Stomach (tissue), 9 donors: ENCODE data around the gene TRIM69. TPM values are rescaled to one million over a fixed set of nuclear protein-coding genes. Genes with fewer than 3 reads are reported as not detected.
"Not testable (repeated sequence)": the region's sequence is repeated elsewhere in the genome, so short reads cannot be mapped to it uniquely, and the experiment has no call there.

Source experiments
- DNase-seq, 2 donors: peaks; one replicate each; pipeline versions ENCODE4 v3.0.0 to v3.0.0-alpha.2; 2013 to 2019
- H3K27ac ChIP-seq, 5 donors: fragments of 200-600 bp in 4 of 5; sonication (generic) in 4 of 5; one replicate each; pipeline ENCODE4 v1.5.1; 2013 to 2019; ENCODE audit warnings: mild to moderate bottlenecking in 1 of 5, moderate library complexity in 1 of 5
- H3K27me3 ChIP-seq, 3 donors: fragments of 200-600 bp; sonication (generic); one replicate each; pipeline ENCODE4 v1.5.1; 2017 to 2019; ENCODE audit warnings: mixed run types in 1 of 3
- H3K36me3 ChIP-seq, 4 donors: fragments of 200-600 bp; sonication (generic); 1 replicate in 3 of 4; 2 replicates in 1 of 4; pipeline ENCODE4 v1.5.1; 2016 to 2019
- H3K4me1 ChIP-seq, 4 donors: fragments of 200-600 bp; sonication (generic); one replicate each; pipeline ENCODE4 v1.5.1; 2016 to 2019
- H3K4me3 ChIP-seq, 4 donors: fragments of 200-600 bp; sonication (generic) in 3 of 4; one replicate each; pipeline ENCODE4 v1.5.1; 2016 to 2019; ENCODE audit warnings: mild to moderate bottlenecking in 1 of 4
- H3K9me3 ChIP-seq, 4 donors: fragments of 200-600 bp; sonication (generic); one replicate each; pipeline ENCODE4 v1.5.1; 2016 to 2019
- EP300 ChIP-seq: sonication (generic); formaldehyde crosslinking; IDR thresholded peaks from one replicate; pipeline ENCODE4 v1.6.1; 2017; ENCODE audit warnings: antibody characterized with exemption
- POLR2A ChIP-seq, 4 donors: fragments of 450-650 bp; IDR thresholded peaks; one replicate each; pipeline ENCODE4 v1.6.1; 2016; ENCODE audit warnings: antibody characterized with exemption in 4 of 4, control low read depth in 2 of 4, mild to moderate bottlenecking in 1 of 4, moderate library complexity in 1 of 4
- POLR2AphosphoS5 ChIP-seq, 3 donors: sonication (generic); formaldehyde crosslinking; IDR thresholded peaks; one replicate each; pipeline ENCODE4 v1.6.1; 2016; ENCODE audit warnings: antibody characterized with exemption in 3 of 3
- WGBS, 5 donors: extraction: QIAGEN DNeasy Blood & Tissue Kit in 3 of 5; methylation state at CpG; one replicate each; pipeline versions ENCODE4 v1.1.5 to v1.1.7; 2013 to 2018; 5-methylcytosine and 5-hydroxymethylcytosine counted together
- intact Hi-C: fragments of 100-400 bp; cut with DNase I; formaldehyde crosslinking; loops from one replicate; pipeline ENCODE4 v1.15.1; 2023; ENCODE audit warnings: low total_unique reads
- polyA plus RNA-seq, 3 donors: library from polyadenylated mRNA; stranded (reverse); fragments of 200-250 nt; gene quantifications; one replicate each; pipeline ENCODE4 v1.2.3, GENCODE V29; 2013
- total RNA-seq, 5 donors: library from RNA; depleted of rRNA; stranded (reverse); fragments of >200 nt; gene quantifications; one replicate each; pipeline versions ENCODE4 v1.1.0 to v1.2.3, GENCODE V29; 2014 to 2016
- TF ChIP-seq, protein P1 (sequence below), 7 experiments: fragments of 450-650 bp in 4 of 7; fragments of 200-600 bp in 3 of 7; sonication (generic) in 3 of 7; IDR thresholded peaks; one replicate each; pipeline ENCODE4 v1.5.1; 2016 to 2019; ENCODE audit warnings: antibody characterized with exemption in 7 of 7, control low read depth in 2 of 7, mild to moderate bottlenecking in 1 of 7
- donor health status: healthy with polysubstance abuse.
- donor health status: Bipolar disorder and iron deficiency.
- donor health status: healthy.

Gene TRIM69
- total and polyA plus RNA-seq, 8 donors: 0.58 to 43.8 (median 8.7) TPM

- H3K27me3 ChIP-seq, H3K9me3 ChIP-seq, intact Hi-C loops, DNase-seq, H3K4me3 ChIP-seq: not testable (repeated sequence)
- Histone ChIP-seq H3K27ac (peak overlapping the region in 3 of 5 donors; percentile 20 to 71 (median 49)), H3K4me1 (peaks cover 0 to 52% (median 24%) of the 10 kb centered on the region in 4 donors), H3K36me3 (peaks cover 30 to 47% (median 44%) of the 10 kb centered on the region in 4 donors)
- 80 to 87% (median 84%) methylated on average over 8 of the region's 8 CpGs for WGBS, 5 donors
- peak in 1 of 3 donors; percentile 26 for TF ChIP-seq POLR2AphosphoS5 (IDR thresholded peaks at IDR 0.05)
These were observed 16.3 kb upstream of the TRIM69 start for GRCh38 chr15:44720000-44720435.

GRCh38 chr15:44720460-44721176 is 15.7 kb upstream of the TRIM69 start:
- Histone ChIP-seq H3K4me3 (no peak overlapping the region), H3K27ac (peak overlapping the region in 2 of 5 donors; percentile 49 to 71), H3K4me1 (peaks cover 0 to 52% (median 22%) of the 10 kb centered on the region in 4 donors), H3K36me3 (peaks cover 27 to 41% (median 38%) of the 10 kb centered on the region in 4 donors), H3K27me3 (no peaks in the 10 kb centered on the region), H3K9me3 (no peaks in the 10 kb centered on the region)
- intact Hi-C loops: no loop called here
- WGBS, 5 donors: 73 to 77% (median 76%) methylated on average over 4 of the region's 4 CpGs
- TF ChIP-seq, protein P1, sequence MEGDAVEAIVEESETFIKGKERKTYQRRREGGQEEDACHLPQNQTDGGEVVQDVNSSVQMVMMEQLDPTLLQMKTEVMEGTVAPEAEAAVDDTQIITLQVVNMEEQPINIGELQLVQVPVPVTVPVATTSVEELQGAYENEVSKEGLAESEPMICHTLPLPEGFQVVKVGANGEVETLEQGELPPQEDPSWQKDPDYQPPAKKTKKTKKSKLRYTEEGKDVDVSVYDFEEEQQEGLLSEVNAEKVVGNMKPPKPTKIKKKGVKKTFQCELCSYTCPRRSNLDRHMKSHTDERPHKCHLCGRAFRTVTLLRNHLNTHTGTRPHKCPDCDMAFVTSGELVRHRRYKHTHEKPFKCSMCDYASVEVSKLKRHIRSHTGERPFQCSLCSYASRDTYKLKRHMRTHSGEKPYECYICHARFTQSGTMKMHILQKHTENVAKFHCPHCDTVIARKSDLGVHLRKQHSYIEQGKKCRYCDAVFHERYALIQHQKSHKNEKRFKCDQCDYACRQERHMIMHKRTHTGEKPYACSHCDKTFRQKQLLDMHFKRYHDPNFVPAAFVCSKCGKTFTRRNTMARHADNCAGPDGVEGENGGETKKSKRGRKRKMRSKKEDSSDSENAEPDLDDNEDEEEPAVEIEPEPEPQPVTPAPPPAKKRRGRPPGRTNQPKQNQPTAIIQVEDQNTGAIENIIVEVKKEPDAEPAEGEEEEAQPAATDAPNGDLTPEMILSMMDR (IDR thresholded peaks at IDR 0.05): no peak
- TF ChIP-seq POLR2AphosphoS5 (IDR thresholded peaks at IDR 0.05) (peak in 1 of 3 donors; percentile 11), EP300 (no peak), POLR2A (IDR thresholded peaks at IDR 0.05) (no peak)
- DNase-seq: no peak

- TF ChIP-seq POLR2AphosphoS5 (IDR thresholded peaks at IDR 0.05) (no peak), EP300 (no peak), POLR2A (IDR thresholded peaks at IDR 0.05) (no peak)
- TF ChIP-seq, protein P1 (IDR thresholded peaks at IDR 0.05): no peak
- H3K36me3 ChIP-seq: peaks cover 13 to 27% (median 24%) of the 10 kb centered on the region in 4 donors
- WGBS, 5 donors: 76 to 94% (median 87%) methylated on average over 2 of the region's 2 CpGs
- intact Hi-C loops: no loop called here
- no peak overlapping the region for H3K4me3 ChIP-seq
- DNase-seq: no peak
- no peaks in the 10 kb centered on the region for H3K27me3 ChIP-seq
- H3K27ac ChIP-seq: peak overlapping the region in 1 of 5 donors; percentile 22
- H3K4me1 ChIP-seq: peaks cover 3 to 52% (median 19%) of the 10 kb centered on the region in 4 donors
- no peaks in the 10 kb centered on the region for H3K9me3 ChIP-seq
These were observed 14.3 kb upstream of the TRIM69 start for GRCh38 chr15:44722011-44722410.

GRCh38 chr15:44726136-44726535 is 10.2 kb upstream of the TRIM69 start:
- DNase-seq: no peak
- Histone ChIP-seq H3K4me1 (peaks cover 12 to 53% (median 24%) of the 10 kb centered on the region in 4 donors), H3K27me3 (no peaks in the 10 kb centered on the region), H3K27ac (peak overlapping the region; percentile 15 to 100 (median 96)), H3K36me3 (no peaks in the 10 kb centered on the region), H3K9me3 (no peaks in the 10 kb centered on the region), H3K4me3 (peak overlapping the region in 2 of 4 donors; percentile 1 to 13)
- intact Hi-C loops: no loop called here
- TF ChIP-seq, protein P1 (IDR thresholded peaks at IDR 0.05): no peak
- TF ChIP-seq POLR2A (IDR thresholded peaks at IDR 0.05) (no peak), EP300 (no peak), POLR2AphosphoS5 (IDR thresholded peaks at IDR 0.05) (no peak)
- WGBS, 5 donors: 59 to 77% (median 64%) methylated on average over 7 of the region's 7 CpGs
